ENCODE results near the gene KIF2C.
"Not testable (repeated sequence)": the region's sequence is repeated elsewhere in the genome, so short reads cannot be mapped to it uniquely, and the experiment has no call there.

The KIF2C gene

GRCh38 chr1:44739307-44740178, at the start of gene KIF2C:
Gene KIF2C (plus strand): TSS chr1:44739837. CDS start chr1:44739933, 96 bp downstream.
- peak; percentile 96 for DNase-seq (ENCODE audit: low read depth)

- DNase-seq (ENCODE audit: low read depth): no peak
Observed at GRCh38 chr1:44693159-44693558, 46.5 kb upstream of the KIF2C start.

GRCh38 chr1:44693900-44694299, 45.7 kb upstream of the KIF2C start:
- no peak for DNase-seq (ENCODE audit: low read depth)

- DNase-seq (ENCODE audit: low read depth): no peak
Observed at GRCh38 chr1:44694863-44695478, 44.7 kb upstream of the KIF2C start.

GRCh38 chr1:44695671-44696070, 44.0 kb upstream of the KIF2C start:
- no peak for DNase-seq (ENCODE audit: low read depth)

- no peak for DNase-seq (ENCODE audit: low read depth)
Observed at GRCh38 chr1:44696101-44696500, 43.5 kb upstream of the KIF2C start.

GRCh38 chr1:44696789-44697345, 42.8 kb upstream of the KIF2C start:
- peak; percentile 11 for DNase-seq (ENCODE audit: low read depth)

GRCh38 chr1:44698138-44698537, 41.5 kb upstream of the KIF2C start:
- DNase-seq (ENCODE audit: low read depth): no peak

GRCh38 chr1:44699375-44699774, 40.3 kb upstream of the KIF2C start:
- not testable (repeated sequence) for DNase-seq (ENCODE audit: low read depth)

GRCh38 chr1:44700573-44700972, 39.1 kb upstream of the KIF2C start:
- DNase-seq (ENCODE audit: low read depth): no peak

GRCh38 chr1:44701141-44701573, 38.5 kb upstream of the KIF2C start:
- no peak for DNase-seq (ENCODE audit: low read depth)

- DNase-seq (ENCODE audit: low read depth): no peak
Observed at GRCh38 chr1:44705470-44705869, 34.2 kb upstream of the KIF2C start.

GRCh38 chr1:44705938-44706337, 33.7 kb upstream of the KIF2C start:
- DNase-seq (ENCODE audit: low read depth): no peak

GRCh38 chr1:44707112-44707881, 32.3 kb upstream of the KIF2C start:
- DNase-seq (ENCODE audit: low read depth): no peak

- DNase-seq (ENCODE audit: low read depth): no peak
Observed at GRCh38 chr1:44707959-44708831, 31.4 kb upstream of the KIF2C start.

GRCh38 chr1:44713321-44713781, 26.3 kb upstream of the KIF2C start:
- DNase-seq (ENCODE audit: low read depth): no peak

- no peak for DNase-seq (ENCODE audit: low read depth)
Observed at GRCh38 chr1:44714532-44714931, 25.1 kb upstream of the KIF2C start.

- DNase-seq (ENCODE audit: low read depth): peak; percentile 60
Observed at GRCh38 chr1:44714944-44715571, 24.6 kb upstream of the KIF2C start.

- no peak for DNase-seq (ENCODE audit: low read depth)
Observed at GRCh38 chr1:44717156-44717555, 22.5 kb upstream of the KIF2C start.

GRCh38 chr1:44717653-44718052, 22.0 kb upstream of the KIF2C start:
- no peak for DNase-seq (ENCODE audit: low read depth)

GRCh38 chr1:44718091-44718490, 21.5 kb upstream of the KIF2C start:
- DNase-seq (ENCODE audit: low read depth): no peak
